HG03066 (cell line): ENCODE data around the gene C1QTNF9B.
"Not testable (repeated sequence)": the region's sequence is repeated elsewhere in the genome, so short reads cannot be mapped to it uniquely, and the experiment has no call there.

ENCODE experiments used
- ATAC-seq: cut with Tn5 transposase; IDR thresholded peaks from one replicate; pipeline ENCODE4 v1.9.1; 2021; ENCODE audit warnings: low read depth; ENCODE audit not compliant: unreplicated experiment

The C1QTNF9B gene

DNA sequence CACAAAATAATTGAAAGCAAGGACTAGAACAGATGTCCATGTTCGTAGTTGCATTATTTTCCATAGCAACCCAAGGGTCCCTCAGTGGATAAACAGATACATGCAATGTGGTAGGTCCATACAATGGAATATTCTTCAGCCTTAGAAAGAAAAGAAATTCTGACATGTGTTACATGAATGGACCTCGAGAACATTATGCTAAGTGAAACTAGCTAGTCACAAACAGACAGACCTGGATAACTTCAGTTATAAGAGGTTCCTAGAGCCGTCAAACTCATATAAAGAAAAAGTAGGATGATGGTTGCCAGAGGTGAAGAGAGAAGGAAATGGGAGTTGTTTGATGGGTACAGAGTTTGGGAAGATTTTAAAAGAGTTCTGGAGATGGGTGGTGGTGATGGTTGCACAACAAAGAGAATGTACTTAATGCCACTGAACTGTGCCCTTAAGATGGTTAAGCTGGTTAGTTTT, at the start of gene C1QTNF9B:
TSS of gene C1QTNF9B (minus strand) at position 51 of the 468 bp plus-strand sequence.
- ATAC-seq, result not testable (repeated sequence)

DNA sequence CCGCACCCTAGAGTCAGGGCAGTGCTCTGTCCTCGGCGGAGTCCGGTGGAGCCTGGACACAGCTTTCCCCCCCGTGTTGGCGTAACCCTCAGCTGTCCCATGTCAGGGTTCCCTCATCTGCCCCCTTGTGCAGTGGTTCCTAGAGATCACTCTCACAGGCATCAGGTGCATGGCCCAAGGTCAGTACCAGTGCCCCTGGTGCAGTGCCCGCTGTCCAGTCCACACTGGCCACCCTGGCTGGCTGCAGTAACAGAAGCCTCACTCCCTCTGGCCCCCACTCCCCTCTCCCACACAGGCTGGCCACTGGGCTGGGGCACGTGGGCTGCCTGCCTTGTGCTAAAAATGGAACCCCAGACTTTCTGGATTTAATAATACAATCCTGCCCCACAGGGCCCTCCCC, 49.6 kb upstream of the C1QTNF9B start:
- no peak for ATAC-seq

DNA sequence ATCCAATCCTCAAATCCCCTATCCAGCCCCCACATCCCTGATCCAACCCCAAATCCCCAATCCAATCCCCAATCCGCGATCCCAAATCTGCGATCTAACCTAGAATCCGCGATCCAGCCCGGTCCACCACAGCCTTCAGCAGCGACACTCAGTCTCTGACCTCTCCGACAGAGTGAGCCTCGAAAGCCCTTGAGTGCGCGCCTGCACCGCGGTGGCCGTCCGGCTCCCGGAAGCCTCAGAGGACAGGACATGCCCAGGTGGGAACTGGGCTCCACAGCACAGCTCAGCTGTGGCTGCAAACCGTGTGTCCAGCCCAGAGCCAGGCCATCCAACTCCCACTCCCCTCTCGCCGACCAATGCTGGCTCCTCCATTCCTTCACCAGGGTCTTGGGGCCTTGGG, 48.8 kb upstream of the C1QTNF9B start:
- ATAC-seq, result no peak

DNA sequence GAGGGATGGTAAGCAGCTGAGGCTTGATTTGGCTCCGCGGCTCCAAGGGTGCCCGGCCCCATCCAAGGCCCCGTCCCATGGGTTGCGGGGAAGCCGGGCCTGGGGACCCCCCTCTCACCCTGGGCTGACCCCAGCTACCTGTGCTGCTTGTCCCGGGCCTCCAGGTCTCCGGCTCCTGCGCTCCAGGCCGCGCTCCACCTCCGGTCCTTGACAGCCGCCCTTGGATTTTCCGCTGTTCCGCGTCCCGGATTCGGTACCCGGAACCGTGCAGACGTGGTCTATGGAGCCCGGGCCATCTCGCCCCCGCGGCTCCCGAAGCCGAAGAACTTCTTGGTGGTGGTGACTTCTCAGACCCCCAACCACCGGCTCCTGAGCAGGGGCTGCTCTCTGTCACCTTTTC, 48.3 kb upstream of the C1QTNF9B start:
- no peak for ATAC-seq

DNA sequence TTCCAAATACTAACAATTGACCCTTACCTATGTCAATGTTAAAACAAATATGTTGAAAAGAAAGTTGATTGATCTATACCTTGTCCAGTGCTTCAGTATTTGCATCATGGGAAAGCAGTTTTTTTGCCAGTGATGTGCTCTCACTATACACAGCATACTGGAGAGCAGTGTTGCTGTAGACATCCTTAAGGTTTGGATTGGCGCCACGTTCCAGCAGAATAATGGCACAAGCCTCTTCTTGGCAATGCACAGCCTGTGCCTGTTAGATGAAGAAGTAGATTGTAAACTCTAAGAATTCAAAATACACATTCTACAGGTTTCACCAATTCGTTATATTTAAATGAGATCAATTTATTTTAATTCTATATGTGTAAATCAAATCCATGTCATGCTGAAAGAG, 43.9 kb upstream of the C1QTNF9B start:
- ATAC-seq, result no peak

DNA sequence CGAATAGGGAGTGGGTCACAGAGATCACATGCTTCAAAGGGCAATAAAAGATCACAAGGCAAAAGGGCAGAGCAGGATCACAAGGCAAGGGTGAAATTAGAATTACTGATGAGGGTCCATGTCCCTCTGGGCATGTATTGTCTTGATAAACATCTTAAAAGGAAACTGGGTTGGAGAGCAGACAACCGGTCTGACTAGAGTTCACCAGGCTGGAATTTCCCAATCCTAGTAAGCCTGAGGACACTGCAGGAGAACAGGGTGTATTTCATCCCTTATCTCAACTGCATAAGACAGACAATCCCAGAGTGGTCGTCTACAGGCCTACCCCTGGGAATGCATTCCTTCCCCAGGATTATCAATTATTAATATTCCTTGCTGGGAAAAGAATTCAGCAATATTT, 42.4 kb upstream of the C1QTNF9B start:
- not testable (repeated sequence) for ATAC-seq

DNA sequence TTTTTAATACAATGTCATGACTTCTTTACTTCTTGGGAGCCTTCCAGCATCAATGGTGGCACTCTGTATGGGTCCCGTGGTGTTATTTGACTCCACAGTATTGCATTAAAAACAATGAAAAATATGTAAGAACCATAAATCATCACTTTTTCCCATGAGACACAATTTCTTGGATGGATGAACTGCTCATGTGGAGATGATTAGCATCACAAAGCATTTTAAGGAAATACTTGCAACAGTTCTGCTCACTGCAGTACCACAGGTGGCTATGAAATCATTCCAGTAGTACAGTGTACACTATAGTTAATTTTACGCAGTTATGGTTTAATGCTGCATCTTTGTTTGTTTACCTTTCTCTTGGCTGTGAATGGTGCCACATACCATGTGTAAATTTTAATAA, 37.2 kb upstream of the C1QTNF9B start:
- no peak for ATAC-seq

DNA sequence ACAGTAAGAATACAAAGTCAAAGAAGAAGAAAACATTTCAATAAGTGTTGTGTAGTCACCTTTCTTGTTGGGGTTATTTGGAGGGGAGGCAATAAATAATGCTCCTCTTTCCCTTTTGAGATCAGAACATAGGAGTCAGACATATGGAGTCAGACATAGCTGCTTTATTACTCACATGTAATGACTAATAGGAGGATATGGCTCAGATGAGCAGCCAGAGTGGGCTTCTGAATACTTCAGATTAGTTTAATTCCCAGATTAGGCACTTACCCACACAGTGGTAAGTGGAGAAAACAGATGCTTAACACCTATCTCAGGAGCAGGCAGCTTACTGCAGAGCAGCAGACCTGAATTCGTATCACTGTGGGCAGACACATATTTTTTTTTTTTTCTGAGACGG, 31.7 kb upstream of the C1QTNF9B start:
- no peak for ATAC-seq

DNA sequence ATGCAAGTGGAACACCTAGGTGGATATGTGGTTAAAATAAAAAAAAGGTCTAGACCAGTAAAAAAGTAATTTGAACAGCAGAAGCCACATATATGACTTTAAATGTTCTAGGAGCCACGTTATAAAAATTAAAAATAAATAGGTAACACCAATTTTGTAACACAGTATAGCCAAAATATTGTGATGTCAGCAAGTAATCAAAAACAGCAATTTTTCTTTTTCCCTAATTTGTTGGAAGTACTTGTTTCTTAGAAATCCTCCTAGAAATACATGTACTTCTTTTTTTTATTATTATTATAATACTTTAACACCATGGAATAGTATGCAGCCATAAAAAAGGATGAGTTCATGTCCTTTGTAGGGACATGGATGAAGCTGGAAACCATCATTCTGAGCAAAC, 25.7 kb upstream of the C1QTNF9B start:
- ATAC-seq, result no peak

DNA sequence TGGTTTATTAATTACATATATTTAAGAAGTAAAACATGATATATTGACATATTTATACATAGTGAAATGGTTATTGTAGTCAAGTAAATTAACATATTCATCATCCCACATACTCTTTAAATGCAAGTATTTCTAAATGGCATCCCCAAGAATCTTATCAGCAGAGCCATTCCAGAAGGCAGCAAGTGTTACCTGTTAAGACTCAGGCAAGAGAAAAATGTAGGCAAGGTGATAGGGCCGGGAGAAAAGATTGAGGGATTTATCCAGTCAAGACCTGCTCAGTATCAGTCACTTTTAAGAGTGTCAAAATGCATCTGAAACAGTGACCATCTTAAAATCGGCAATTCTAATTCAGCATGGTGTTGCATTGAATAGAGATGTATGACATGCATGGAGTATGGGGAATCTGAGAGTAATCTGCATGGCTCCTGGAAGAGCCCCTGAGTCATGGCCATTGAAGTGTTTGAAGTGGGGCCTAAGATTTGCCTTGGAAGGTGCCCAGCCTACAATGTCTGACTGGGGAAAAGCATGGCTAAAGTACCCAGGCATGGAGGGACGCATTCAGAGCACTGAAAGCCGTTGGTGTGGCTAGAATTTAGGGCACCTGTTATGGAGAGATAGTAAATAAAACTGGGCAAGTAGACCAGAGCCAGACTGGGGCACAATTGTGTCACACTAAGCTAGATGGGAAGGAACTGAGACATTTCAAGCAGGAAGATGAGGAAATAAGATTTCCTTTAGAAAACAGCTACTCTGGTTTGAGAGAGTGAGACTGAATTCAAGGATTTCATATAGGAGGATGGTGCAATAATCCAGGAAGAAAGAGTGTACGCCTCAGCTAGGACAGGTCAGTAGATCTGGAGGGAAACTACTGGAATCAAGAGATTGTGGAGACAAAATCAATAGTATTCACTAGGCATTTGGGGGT, 25.0 kb upstream of the C1QTNF9B start:
- ATAC-seq, result no peak

DNA sequence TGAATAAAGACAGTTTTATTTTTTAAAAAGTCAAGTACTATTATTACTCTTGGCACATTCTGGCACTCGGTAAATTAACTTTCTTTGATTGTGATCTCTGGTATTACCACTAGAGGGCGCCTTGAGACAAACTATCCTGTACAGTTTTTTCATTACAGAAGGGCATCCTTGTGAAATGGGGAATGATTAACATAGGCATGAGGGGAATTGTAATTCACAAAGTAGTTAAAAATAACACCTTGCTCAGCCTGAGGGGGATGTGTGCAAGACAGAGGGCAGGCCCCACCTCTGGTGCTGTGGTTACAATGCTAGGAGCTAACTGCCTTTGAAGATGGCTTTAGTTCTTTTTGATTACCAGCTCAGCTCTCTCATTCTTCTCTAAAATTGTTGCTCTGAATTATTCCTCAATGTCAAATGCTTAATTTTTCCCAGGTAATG, 24.2 kb upstream of the C1QTNF9B start:
- ATAC-seq, result no peak

DNA sequence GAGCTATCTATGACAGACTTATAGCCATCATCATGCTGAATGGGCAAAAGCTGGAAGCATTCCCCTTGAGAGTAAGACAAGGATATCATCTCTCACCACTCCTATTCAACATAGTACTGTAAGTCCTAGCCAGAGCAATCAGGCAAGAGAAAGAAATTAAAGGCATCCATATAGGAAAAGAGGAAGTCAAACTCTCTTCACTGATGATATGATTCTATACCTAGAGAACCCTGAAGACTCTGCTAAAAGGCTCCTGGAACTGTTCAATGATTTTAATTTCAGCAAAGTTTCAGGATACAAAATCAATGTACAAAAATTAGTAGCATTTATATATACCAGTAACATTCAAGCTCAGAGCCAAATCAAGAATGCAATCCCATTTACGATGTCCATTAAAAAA, 21.7 kb upstream of the C1QTNF9B start:
- ATAC-seq, result no peak

DNA sequence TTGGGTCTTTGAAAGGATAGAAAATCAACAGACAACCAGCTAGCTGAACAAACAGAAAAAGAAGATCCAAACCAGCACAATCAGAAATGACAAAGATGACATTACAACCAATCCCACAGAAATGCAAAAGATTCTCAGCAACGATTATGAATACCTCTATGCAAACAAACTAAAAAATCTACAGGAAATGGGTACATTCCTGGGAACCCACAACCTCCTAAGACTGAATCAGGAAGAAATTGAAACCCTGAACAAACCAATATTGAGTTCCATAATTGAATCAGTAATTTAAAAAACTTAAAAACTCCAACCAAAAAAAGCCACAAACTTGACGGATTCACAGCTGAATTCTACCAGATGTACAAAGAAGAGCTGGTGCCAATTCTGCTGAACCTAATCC, 20.9 kb upstream of the C1QTNF9B start:
- no peak for ATAC-seq

DNA sequence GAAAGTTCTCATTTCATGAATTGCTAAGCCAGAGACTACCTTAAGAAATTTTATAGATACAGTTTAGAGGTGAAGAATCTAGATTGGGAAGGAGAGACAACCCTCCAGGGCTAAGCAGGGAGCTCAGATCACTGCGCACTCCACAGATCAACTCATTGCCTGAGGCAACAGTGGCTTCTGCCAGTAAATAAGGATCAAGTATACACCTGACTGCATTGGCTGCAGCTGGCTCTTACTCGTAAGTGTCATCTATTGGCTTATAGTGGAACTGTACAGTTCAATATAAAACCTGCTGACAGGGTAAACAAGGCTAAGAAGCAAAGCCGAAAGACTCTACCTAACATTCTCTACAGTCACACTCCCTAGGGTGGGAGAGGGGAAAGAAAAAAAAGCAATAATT, 18.0 kb upstream of the C1QTNF9B start:
- no peak for ATAC-seq

DNA sequence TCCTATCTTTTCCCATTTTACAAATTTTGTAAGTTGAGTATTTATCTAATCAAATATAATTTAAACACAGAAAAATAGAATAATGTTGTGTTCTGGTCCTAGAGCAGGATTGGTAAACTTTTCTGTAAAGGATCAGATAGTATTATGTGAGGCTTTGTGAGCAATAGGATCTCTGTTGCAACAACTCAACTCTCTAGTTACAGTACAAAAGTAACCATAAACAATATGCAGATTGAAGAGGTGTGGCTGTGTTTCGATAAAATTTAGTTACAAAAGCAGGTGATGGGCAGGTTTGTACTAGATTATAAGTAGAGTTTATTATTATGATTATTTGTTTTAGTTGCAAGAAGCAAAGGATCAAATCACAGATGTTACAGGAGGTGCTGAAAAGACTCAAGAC, 15.2 kb upstream of the C1QTNF9B start:
- ATAC-seq, result no peak

DNA sequence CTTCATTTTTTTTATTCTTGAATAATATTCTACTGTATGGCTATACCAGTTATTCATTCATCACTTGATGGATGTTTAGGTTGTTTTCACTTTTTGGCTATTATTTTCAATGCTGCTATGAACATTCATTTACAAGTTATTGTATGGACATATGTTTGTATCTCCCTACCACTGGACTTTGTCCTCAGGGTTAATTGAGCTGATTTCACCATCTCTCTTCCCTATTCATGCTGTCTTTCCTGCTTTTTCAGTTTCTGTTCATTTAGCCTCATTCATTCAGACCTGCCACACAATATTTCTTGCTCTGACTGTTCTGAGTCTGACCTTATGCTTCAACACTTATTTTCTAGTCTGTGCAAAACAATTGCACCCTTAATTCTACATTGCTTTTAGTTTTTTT, 12.3 kb upstream of the C1QTNF9B start:
- no peak for ATAC-seq

DNA sequence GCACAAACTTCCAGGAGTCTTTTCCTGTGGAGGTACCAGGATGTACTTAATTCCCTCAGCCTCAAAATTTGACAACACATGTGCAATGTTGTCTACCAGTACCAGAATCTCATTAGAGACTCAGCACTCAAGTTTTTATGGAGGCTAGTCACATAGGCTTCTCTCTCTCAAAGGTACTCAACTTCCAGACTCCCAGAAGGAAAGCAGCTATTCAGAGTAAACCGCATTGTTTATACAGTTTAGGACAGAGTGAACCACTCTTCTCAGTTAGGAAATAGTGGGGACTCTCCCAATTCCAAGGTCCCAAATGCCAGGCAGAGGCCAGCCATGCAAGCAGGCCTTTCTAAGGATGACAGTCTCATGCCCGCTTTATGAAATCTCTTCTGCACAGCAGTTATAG, 8.5 kb upstream of the C1QTNF9B start:
- ATAC-seq, result no peak

DNA sequence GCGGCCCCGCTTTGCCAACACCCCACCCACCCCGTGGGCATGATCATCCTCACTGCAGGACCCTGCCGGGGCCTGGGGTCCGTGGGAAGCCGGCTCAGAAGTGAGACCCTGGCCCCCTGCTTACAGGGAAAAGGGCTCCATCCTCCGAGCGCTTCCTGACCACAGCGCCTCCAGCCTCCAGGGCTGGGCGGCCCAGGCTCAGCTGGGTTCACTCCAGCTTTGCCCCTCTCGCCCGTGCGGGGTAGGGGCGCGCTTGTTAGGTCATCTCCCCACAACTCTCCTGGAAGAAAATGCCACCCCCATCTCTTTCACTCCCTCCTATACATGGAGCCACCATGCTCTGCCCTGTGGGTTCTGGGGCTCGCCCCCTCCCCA, 6.6 kb upstream of the C1QTNF9B start:
- ATAC-seq, result no peak

DNA sequence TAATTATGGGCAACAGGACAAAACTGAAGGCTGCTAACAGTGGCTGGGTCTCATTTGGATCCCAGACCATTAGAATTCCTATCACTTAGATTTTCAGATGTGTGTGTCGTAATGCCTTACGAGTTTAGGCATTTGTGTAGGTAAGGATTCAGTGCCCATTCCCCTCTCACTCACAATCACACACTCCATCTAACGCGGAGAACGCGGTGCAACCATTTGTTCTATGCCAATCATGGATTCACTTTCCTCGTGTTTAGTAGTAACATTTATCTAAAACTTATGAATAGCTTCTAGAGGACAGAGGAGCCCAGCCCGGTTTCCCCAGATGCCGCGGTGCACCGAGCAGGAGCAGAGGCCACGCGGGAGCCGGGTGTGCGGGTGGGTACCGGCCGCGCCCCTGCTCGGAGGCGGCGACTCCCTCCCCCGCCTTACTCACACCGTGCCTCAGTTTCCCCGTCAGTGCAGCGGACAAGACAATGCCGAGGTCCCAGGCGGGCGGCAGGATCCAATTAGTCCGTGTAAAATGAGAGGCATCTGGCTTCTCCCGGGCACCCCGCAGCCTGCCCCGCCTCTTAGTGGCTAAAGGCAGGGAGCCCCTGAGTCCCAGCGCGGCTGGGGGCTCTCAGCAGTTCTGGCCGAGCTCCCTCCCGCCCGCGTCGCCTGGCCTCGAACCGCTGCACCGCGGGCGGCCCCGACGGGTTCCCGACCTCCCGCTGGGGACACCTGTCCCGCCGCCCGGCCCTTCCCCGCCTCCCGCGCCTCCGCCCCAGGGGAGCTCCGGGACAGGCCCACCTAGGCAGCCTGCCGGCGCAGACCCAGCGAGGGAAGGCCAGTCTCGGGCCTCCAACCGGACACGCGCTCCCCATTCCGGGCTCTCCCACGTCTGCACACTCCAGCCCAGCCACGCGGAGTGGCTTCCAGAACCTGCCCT, 5.9 kb upstream of the C1QTNF9B start:
- ATAC-seq, result no peak

DNA sequence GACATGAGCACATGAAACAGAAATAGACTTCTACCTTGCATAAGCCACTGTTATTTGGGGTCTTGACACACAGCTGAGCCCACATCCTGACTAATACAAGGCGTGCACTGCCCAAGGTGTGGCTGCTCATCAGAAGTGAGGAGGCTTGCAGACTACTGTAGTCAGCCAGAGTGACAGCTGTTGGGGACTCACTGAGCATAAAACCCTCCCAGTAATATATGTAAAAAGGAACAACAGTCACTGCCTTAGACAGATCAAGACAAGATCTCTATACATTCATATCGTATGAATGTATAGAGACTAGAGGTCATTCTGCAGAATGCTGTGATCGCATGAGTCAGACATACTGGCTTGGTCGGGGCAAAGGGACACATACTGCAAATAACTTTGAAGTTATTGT, 4.1 kb upstream of the C1QTNF9B start:
- ATAC-seq, result no peak

DNA sequence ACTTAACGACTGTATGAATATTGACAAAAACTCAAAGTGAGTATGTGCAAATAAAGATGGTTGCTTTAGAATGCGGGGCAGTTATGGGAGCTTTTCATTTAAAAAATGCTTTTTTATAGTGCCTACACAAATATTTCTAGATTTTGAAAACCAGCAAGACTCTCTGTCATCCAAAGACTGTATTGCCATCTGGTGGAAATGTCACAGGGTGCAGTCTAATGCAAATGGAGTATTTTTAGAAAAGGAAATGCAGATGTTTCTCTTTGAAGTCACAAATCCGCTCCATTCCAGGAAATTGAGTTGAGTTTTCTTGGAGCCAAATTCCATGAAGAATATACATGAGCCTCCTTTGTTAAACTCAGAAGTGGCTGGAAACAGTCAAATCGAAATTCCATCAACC, 2.3 kb upstream of the C1QTNF9B start:
- no peak for ATAC-seq
